MM.1S (cell line): Measurements from ENCODE around the gene PRKG1.

Experiments used
- DNase-seq: peaks from one replicate; pipeline ENCODE4 v3.0.0-alpha.2; 2015
- H2AFZ ChIP-seq: fragments of 300-600 bp; sonication (generic); 2 replicates; pipeline ENCODE4 v1.6.0; 2016; ENCODE audit warnings: antibody characterized with exemption, low read length
- H3F3A ChIP-seq: fragments of 300-600 bp; sonication (generic); 2 replicates; pipeline ENCODE4 v1.6.1; 2016; ENCODE audit warnings: mild to moderate bottlenecking, antibody characterized with exemption, low read length, moderate library complexity, mixed read lengths; ENCODE audit not compliant: insufficient read depth
- H3K27ac ChIP-seq: fragments of 300-600 bp; sonication (generic); 2 replicates; pipeline ENCODE4 v1.5.1; 2016; ENCODE audit warnings: mild to moderate bottlenecking, low read length
- H3K27me3 ChIP-seq: fragments of 300-600 bp; sonication (generic); replicated peaks from 2 replicates; pipeline ENCODE4 v1.6.0; 2016; ENCODE audit warnings: low read length; ENCODE audit not compliant: insufficient read depth
- H3K36me3 ChIP-seq: fragments of 300-600 bp; sonication (generic); replicated peaks from 2 replicates; pipeline ENCODE4 v1.6.1; 2016; ENCODE audit warnings: mild to moderate bottlenecking, low read length, mixed read lengths; ENCODE audit not compliant: insufficient read depth
- H3K4me1 ChIP-seq: fragments of 300-600 bp; sonication (generic); 2 replicates; pipeline ENCODE4 v1.6.1; 2016; ENCODE audit warnings: low read length, mixed read lengths
- H3K4me2 ChIP-seq: fragments of 300-600 bp; sonication (generic); 2 replicates; pipeline ENCODE4 v1.6.0; 2016; ENCODE audit warnings: low read depth, low read length
- H3K4me3 ChIP-seq: fragments of 300-600 bp; sonication (generic); 2 replicates; pipeline ENCODE4 v1.5.1; 2016; ENCODE audit warnings: low read length, mixed read lengths
- H3K79me2 ChIP-seq: fragments of 300-600 bp; sonication (generic); 2 replicates; pipeline ENCODE4 v1.6.1; 2016; ENCODE audit warnings: mixed run types, low read length, mixed read lengths
- H3K9ac ChIP-seq: fragments of 300-600 bp; sonication (generic); 2 replicates; pipeline ENCODE4 v1.6.1; 2016; ENCODE audit warnings: low read length, mixed read lengths
- H3K9me2 ChIP-seq: fragments of 300-600 bp; sonication (generic); replicated peaks from 2 replicates; pipeline ENCODE4 v1.6.1; 2016; ENCODE audit warnings: mild to moderate bottlenecking, low read length, mixed read lengths; ENCODE audit not compliant: insufficient read depth
- H3K9me3 ChIP-seq: fragments of 300-600 bp; sonication (generic); replicated peaks from 2 replicates; pipeline ENCODE4 v1.6.1; 2016; ENCODE audit warnings: mild to moderate bottlenecking, low read length, mixed read lengths; ENCODE audit not compliant: insufficient read depth
- H4K20me1 ChIP-seq: fragments of 300-600 bp; sonication (generic); 2 replicates; pipeline ENCODE4 v1.6.1; 2016; ENCODE audit warnings: mild to moderate bottlenecking, low read length, moderate library complexity, mixed read lengths; ENCODE audit not compliant: insufficient read depth
- CTCF ChIP-seq: fragments of 300-600 bp; sonication (generic); IDR thresholded peaks from 2 replicates; pipeline ENCODE4 v1.5.1; 2016; ENCODE audit warnings: antibody characterized with exemption, low read length, mixed read lengths
- EZH2 ChIP-seq: fragments of 300-600 bp; sonication (generic); optimal IDR thresholded peaks from 2 replicates; pipeline ENCODE3; 2017; ENCODE audit warnings: low read depth, mild to moderate bottlenecking, antibody characterized with exemption, low read length, mixed read lengths
- EZH2phosphoT487 ChIP-seq: fragments of 300-600 bp; sonication (generic); IDR thresholded peaks from 2 replicates; pipeline ENCODE4 v1.6.1; 2018; ENCODE audit warnings: antibody characterized with exemption, low read length

The PRKG1 gene

GRCh38 chr10:51471271-51471670 lies 397.0 kb downstream of the PRKG1 start:
- Histone ChIP-seq H3K4me3 (no peak overlapping the region), H4K20me1 (no peaks in the 10 kb centered on the region), H3K36me3 (no peaks in the 10 kb centered on the region), H3K9ac (no peak overlapping the region), H3F3A (no peaks in the 10 kb centered on the region), H3K4me1 (no peaks in the 10 kb centered on the region), H3K9me3 (no peaks in the 10 kb centered on the region), H3K27me3 (no peaks in the 10 kb centered on the region), H2AFZ (no peak overlapping the region), H3K79me2 (no peaks in the 10 kb centered on the region), H3K9me2 (no peaks in the 10 kb centered on the region), H3K4me2 (no peak overlapping the region), H3K27ac (no peak overlapping the region)
- no peak for TF ChIP-seq EZH2phosphoT487
- no peak for TF ChIP-seq EZH2
- TF ChIP-seq CTCF: no peak
- DNase-seq: no peak

GRCh38 chr10:51472154-51472553 lies 397.9 kb downstream of the PRKG1 start:
- H3K4me2 ChIP-seq: no peak overlapping the region
- H3K4me3 ChIP-seq: no peak overlapping the region
- H3K9ac ChIP-seq: no peak overlapping the region
- DNase-seq: no peak
- H3K27me3 ChIP-seq: no peaks in the 10 kb centered on the region
- no peaks in the 10 kb centered on the region for H3K79me2 ChIP-seq
- H3K27ac ChIP-seq: no peak overlapping the region
- no peaks in the 10 kb centered on the region for H3F3A ChIP-seq
- no peaks in the 10 kb centered on the region for H3K9me2 ChIP-seq
- H4K20me1 ChIP-seq: no peaks in the 10 kb centered on the region
- no peaks in the 10 kb centered on the region for H3K36me3 ChIP-seq
- TF ChIP-seq CTCF (no peak), EZH2 (no peak), EZH2phosphoT487 (no peak)
- H2AFZ ChIP-seq: no peak overlapping the region
- H3K4me1 ChIP-seq: no peaks in the 10 kb centered on the region
- H3K9me3 ChIP-seq: no peaks in the 10 kb centered on the region

- Histone ChIP-seq H3K9me3 (no peaks in the 10 kb centered on the region), H3K79me2 (no peaks in the 10 kb centered on the region), H3K27ac (no peak overlapping the region), H3K4me3 (no peak overlapping the region), H2AFZ (no peak overlapping the region), H3K4me1 (no peaks in the 10 kb centered on the region), H3K4me2 (no peak overlapping the region), H3K9me2 (no peaks in the 10 kb centered on the region), H3K27me3 (no peaks in the 10 kb centered on the region), H3K9ac (no peak overlapping the region), H4K20me1 (no peaks in the 10 kb centered on the region), H3K36me3 (no peaks in the 10 kb centered on the region), H3F3A (no peaks in the 10 kb centered on the region)
- no peak for DNase-seq
- TF ChIP-seq EZH2 (no peak), CTCF (no peak), EZH2phosphoT487 (no peak)
Observed at GRCh38 chr10:51479711-51480110, 405.4 kb downstream of the PRKG1 start.

DNA sequence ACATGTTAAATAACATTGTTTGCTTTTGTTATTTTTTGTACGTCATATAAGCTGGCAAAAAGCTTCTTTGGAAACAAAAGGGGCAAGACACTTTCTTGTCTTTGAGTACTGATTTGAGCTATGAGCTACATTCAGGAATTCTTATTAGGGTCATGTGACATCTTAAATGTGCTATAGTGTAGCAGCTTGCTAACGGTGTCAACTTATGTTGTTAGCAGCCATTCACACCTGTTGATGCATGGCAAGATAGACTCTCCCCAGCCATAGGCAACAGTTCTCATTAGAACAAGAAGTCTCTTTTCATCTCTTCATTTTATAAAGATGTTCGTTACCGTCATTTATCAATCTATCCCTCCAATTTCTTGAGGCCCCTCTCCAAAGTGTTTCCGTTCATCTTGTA lies 411.4 kb downstream of the PRKG1 start:
- Histone ChIP-seq H3K9me3 (no peaks in the 10 kb centered on the region), H3K4me2 (no peak overlapping the region), H3K27ac (no peak overlapping the region), H3K27me3 (no peaks in the 10 kb centered on the region), H4K20me1 (no peaks in the 10 kb centered on the region), H3K36me3 (no peaks in the 10 kb centered on the region), H3K9ac (no peak overlapping the region), H3K4me3 (no peak overlapping the region), H3K4me1 (no peaks in the 10 kb centered on the region), H3K9me2 (no peaks in the 10 kb centered on the region), H3F3A (no peaks in the 10 kb centered on the region), H3K79me2 (no peaks in the 10 kb centered on the region), H2AFZ (no peak overlapping the region)
- no peak for DNase-seq
- no peak for TF ChIP-seq EZH2
- no peak for TF ChIP-seq CTCF
- no peak for TF ChIP-seq EZH2phosphoT487
